Large intestine (tissue), 3 donors: ENCODE data around the gene KLF11. TPM values are rescaled to one million over a fixed set of nuclear protein-coding genes. Genes with fewer than 3 reads are reported as not detected.
A peak's percentile ranks its signal among the peaks of the same experiment; 100 is the strongest.
"Not testable (repeated sequence)": the region's sequence is repeated elsewhere in the genome, so short reads cannot be mapped to it uniquely, and the experiment has no call there.

ENCODE experiments used
- DNase-seq, 2 donors: peaks; one replicate each; pipeline versions ENCODE4 v3.0.0 to v3.0.0-alpha.2; 2013
- H3K27ac ChIP-seq: one replicate; pipeline ENCODE4 v1.5.1; 2013; ENCODE audit warnings: low read length
- H3K27me3 ChIP-seq: 2 replicates; pipeline ENCODE4 v1.6.1; 2013; ENCODE audit warnings: low read length; ENCODE audit not compliant: control insufficient read depth, insufficient read depth
- H3K36me3 ChIP-seq: 2 replicates; pipeline ENCODE4 v1.6.1; 2013; ENCODE audit warnings: low read length; ENCODE audit not compliant: control insufficient read depth, insufficient read depth
- H3K4me1 ChIP-seq: one replicate; pipeline ENCODE4 v1.6.1; 2013; ENCODE audit warnings: low read length; ENCODE audit not compliant: control insufficient read depth, insufficient read depth
- H3K4me3 ChIP-seq: one replicate; pipeline ENCODE4 v1.5.1; 2013; ENCODE audit warnings: low read length
- H3K9me3 ChIP-seq: one replicate; pipeline ENCODE4 v1.6.1; 2013; ENCODE audit warnings: mild to moderate bottlenecking, low read depth, low read length, moderate library complexity; ENCODE audit not compliant: control insufficient read depth
- WGBS: methylation state at CpG from one replicate; pipeline ENCODE4 v1.1.5; 2013; ENCODE audit warnings: low lambda C conversion rate; ENCODE audit not compliant: insufficient coverage; 5-methylcytosine and 5-hydroxymethylcytosine counted together
- polyA plus RNA-seq: library from polyadenylated mRNA; unstranded; fragments of 120-200 nt; gene quantifications from one replicate; pipeline ENCODE4 v1.2.1, GENCODE V29; 2013

Gene KLF11
- polyA plus RNA-seq, 1 donor: 10.6 TPM

- Histone ChIP-seq H3K27me3 (peaks cover 30% of the 10 kb centered on the region), H3K9me3 (no peaks in the 10 kb centered on the region), H3K36me3 (no peaks in the 10 kb centered on the region), H3K4me3 (no peak overlapping the region), H3K27ac (no peak overlapping the region), H3K4me1 (peaks cover 6% of the 10 kb centered on the region)
- DNase-seq: no peak
- WGBS: 56% methylated on average over 6 of the region's 12 CpGs
These were observed 41.0 kb downstream of the KLF11 start for GRCh38 chr2:10084223-10084865.

- Histone ChIP-seq H3K4me3 (no peak overlapping the region), H3K4me1 (peaks cover 11% of the 10 kb centered on the region), H3K27ac (no peak overlapping the region), H3K27me3 (peaks cover 30% of the 10 kb centered on the region), H3K36me3 (no peaks in the 10 kb centered on the region), H3K9me3 (no peaks in the 10 kb centered on the region)
- no peak for DNase-seq
- no CpG with 5 or more reads among the region's 6 CpGs for WGBS
These were observed 41.8 kb downstream of the KLF11 start for GRCh38 chr2:10085043-10085667.

GRCh38 chr2:10085668-10086059 lies 42.3 kb downstream of the KLF11 start:
- no peak overlapping the region for H3K4me3 ChIP-seq
- no peaks in the 10 kb centered on the region for H3K9me3 ChIP-seq
- H3K27ac ChIP-seq: no peak overlapping the region
- no peaks in the 10 kb centered on the region for H3K36me3 ChIP-seq
- H3K4me1 ChIP-seq: peaks cover 15% of the 10 kb centered on the region
- H3K27me3 ChIP-seq: peaks cover 27% of the 10 kb centered on the region
- DNase-seq: peak in 1 of 2 donors; percentile 58
- WGBS: no CpG with 5 or more reads among the region's 11 CpGs

- Histone ChIP-seq H3K4me1 (peaks cover 25% of the 10 kb centered on the region), H3K9me3 (peaks cover 6% of the 10 kb centered on the region), H3K36me3 (no peaks in the 10 kb centered on the region), H3K4me3 (no peak overlapping the region), H3K27me3 (peaks cover 26% of the 10 kb centered on the region), H3K27ac (no peak overlapping the region)
- DNase-seq: no peak
- WGBS: no CpG with 5 or more reads among the region's 4 CpGs
These were observed 43.6 kb downstream of the KLF11 start for GRCh38 chr2:10086950-10087349.

- DNase-seq: no peak
- peaks cover 25% of the 10 kb centered on the region for H3K4me1 ChIP-seq
- peaks cover 6% of the 10 kb centered on the region for H3K9me3 ChIP-seq
- no peaks in the 10 kb centered on the region for H3K36me3 ChIP-seq
- WGBS: no CpG with 5 or more reads among the region's 8 CpGs
- no peak overlapping the region for H3K4me3 ChIP-seq
- H3K27ac ChIP-seq: no peak overlapping the region
- peaks cover 22% of the 10 kb centered on the region for H3K27me3 ChIP-seq
These were observed 44.0 kb downstream of the KLF11 start for GRCh38 chr2:10087360-10087759.

- WGBS: 40% methylated on average over 1 of the region's 5 CpGs
- peak overlapping the region; percentile 81 for H3K27ac ChIP-seq
These were observed 46.3 kb downstream of the KLF11 start for GRCh38 chr2:10089565-10090190.

GRCh38 chr2:10091182-10091888 lies 48.0 kb downstream of the KLF11 start:
- Histone ChIP-seq H3K4me1 (peaks cover 25% of the 10 kb centered on the region), H3K36me3 (no peaks in the 10 kb centered on the region), H3K27ac (peak overlapping the region; percentile 4), H3K27me3 (peaks cover 10% of the 10 kb centered on the region), H3K4me3 (peak overlapping the region; percentile 13), H3K9me3 (peaks cover 6% of the 10 kb centered on the region)
- DNase-seq: no peak
- no CpG with 5 or more reads among the region's 52 CpGs for WGBS

More at GRCh38 chr2:10089565-10090190, 46.3 kb downstream of the KLF11 start:
- H3K36me3 ChIP-seq: no peaks in the 10 kb centered on the region
- peaks cover 6% of the 10 kb centered on the region for H3K9me3 ChIP-seq
- no peak overlapping the region for H3K4me3 ChIP-seq
- peaks cover 10% of the 10 kb centered on the region for H3K27me3 ChIP-seq
- H3K4me1 ChIP-seq: peaks cover 25% of the 10 kb centered on the region
- peak in 1 of 2 donors; percentile 76 for DNase-seq

GRCh38 chr2:10091889-10092244 lies 48.5 kb downstream of the KLF11 start:
- Histone ChIP-seq H3K27me3 (peaks cover 10% of the 10 kb centered on the region), H3K4me3 (peak overlapping the region; percentile 13), H3K4me1 (peaks cover 25% of the 10 kb centered on the region)
- not testable (repeated sequence) for DNase-seq, H3K27ac ChIP-seq, H3K36me3 ChIP-seq, H3K9me3 ChIP-seq
- no CpG with 5 or more reads among the region's 2 CpGs for WGBS

GRCh38 chr2:10094271-10094814 lies 51.0 kb downstream of the KLF11 start:
- WGBS: no CpG with 5 or more reads among the region's 13 CpGs

GRCh38 chr2:10095175-10095574 lies 51.8 kb downstream of the KLF11 start:
- 100% methylated on average over 3 of the region's 9 CpGs for WGBS
- no peak for DNase-seq
- Histone ChIP-seq H3K27ac (no peak overlapping the region), H3K4me3 (no peak overlapping the region), H3K36me3 (no peaks in the 10 kb centered on the region), H3K27me3 (peaks cover 10% of the 10 kb centered on the region), H3K4me1 (peaks cover 17% of the 10 kb centered on the region), H3K9me3 (peaks cover 6% of the 10 kb centered on the region)

More at GRCh38 chr2:10094271-10094814, 51.0 kb downstream of the KLF11 start:
- Histone ChIP-seq H3K4me1 (peaks cover 22% of the 10 kb centered on the region), H3K36me3 (no peaks in the 10 kb centered on the region), H3K9me3 (peaks cover 6% of the 10 kb centered on the region), H3K27me3 (peaks cover 10% of the 10 kb centered on the region), H3K27ac (no peak overlapping the region), H3K4me3 (no peak overlapping the region)
- DNase-seq: no peak
